GM18870 (cell line): ENCODE data around the gene CEP104.

ENCODE experiments used
- ATAC-seq: cut with Tn5 transposase; IDR thresholded peaks from one replicate; pipeline ENCODE4 v1.9.1; 2021; ENCODE audit warnings: moderate library complexity; ENCODE audit not compliant: unreplicated experiment

Gene CEP104

GRCh38 chr1:3869751-3870301 lies 12.8 kb upstream of the CEP104 start:
- no peak for ATAC-seq

DNA sequence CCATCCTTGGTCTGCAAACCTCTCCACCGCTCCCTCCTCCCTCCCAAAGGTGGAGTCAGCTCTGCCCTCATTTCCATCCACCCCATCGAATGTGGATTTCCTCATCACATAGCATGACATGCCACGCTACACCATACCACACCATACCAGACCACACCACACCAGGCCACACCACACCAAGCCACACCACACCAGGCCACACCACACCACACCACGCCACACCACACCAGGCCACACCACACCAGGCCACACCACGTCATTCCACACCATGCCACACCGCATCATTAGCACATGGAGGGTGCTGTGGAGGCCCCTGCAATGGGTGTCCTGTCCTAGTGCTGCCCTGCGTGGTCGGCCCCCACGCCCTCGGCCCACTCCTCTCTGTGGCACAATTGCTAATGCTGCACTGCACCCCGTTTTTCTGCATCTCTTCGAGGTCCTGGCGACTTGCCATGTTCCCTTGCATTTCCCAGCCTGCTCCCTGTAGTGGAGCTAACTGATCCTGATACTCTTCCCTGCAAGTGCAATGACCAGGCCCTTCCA lies 11.5 kb upstream of the CEP104 start:
- ATAC-seq: no peak

GRCh38 chr1:3865606-3866160 lies 8.7 kb upstream of the CEP104 start:
- no peak for ATAC-seq

- no peak for ATAC-seq
These were observed 7.9 kb upstream of the CEP104 start for GRCh38 chr1:3864884-3865283.

- no peak for ATAC-seq
These were observed 6.4 kb upstream of the CEP104 start for GRCh38 chr1:3863231-3863935.

GRCh38 chr1:3858231-3858981 lies 1.4 kb upstream of the CEP104 start:
- ATAC-seq: no peak

DNA sequence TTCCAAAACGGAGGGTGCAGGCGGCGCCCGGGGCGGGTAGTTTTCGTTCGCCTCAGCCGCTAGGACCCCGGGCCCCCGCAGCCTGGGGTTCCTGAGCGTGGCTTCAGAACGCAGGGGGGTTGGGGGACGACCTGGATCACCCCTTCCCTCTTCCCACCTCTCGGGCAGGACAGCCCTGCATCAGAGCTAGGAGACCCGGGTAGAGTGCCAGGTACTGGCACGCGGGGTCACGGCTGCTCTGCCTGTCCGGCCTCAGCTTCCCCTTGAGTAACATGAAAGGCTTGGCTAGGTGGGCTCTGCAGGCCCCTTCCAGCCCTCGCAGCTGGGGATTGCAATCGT lies 749 bp upstream of the CEP104 start:
- no peak for ATAC-seq

GRCh38 chr1:3852711-3853485 lies 4.1 kb downstream of the CEP104 start:
- no peak for ATAC-seq

DNA sequence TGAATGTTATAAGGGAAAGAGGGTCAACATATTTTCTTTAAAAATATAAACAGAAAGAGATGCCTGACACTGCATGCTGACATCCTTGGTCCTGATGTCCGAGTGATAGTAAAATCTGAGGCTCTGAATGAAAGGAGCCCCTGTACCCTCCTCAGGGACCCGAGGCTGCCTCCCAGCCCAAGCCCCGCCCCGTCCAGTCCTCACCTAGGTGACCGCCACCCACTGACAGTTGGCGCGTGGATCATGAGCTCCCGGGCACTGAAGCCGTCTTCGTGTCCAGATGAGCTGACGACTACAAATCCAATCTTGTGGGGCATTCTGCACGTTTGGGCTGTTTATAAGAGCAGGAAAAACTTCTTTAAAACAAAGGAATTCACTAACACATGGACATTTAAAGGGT lies 4.9 kb downstream of the CEP104 start:
- ATAC-seq: no peak

DNA sequence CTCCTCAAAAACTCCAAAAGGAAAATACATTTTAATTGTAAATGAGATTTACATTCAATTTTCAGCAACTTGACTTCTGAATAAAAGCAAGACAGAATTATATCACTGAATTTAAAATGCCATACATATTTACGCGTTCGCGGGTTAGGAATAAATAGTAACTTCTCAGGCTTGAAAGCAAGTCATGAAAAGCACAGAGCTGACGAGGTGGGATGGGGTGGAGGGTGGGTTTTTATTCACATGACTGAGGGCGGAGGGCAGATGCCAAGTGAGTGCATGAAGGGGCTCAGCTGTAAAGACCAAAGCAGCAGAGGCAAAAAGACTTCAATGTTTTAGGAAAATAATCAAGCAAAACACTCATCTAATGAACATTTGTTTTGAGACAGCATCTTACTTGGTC lies 5.7 kb downstream of the CEP104 start:
- no peak for ATAC-seq

- no peak for ATAC-seq
These were observed 6.2 kb downstream of the CEP104 start for GRCh38 chr1:3850857-3851256.

- ATAC-seq: no peak
These were observed 9.9 kb downstream of the CEP104 start for GRCh38 chr1:3847081-3847480.

DNA sequence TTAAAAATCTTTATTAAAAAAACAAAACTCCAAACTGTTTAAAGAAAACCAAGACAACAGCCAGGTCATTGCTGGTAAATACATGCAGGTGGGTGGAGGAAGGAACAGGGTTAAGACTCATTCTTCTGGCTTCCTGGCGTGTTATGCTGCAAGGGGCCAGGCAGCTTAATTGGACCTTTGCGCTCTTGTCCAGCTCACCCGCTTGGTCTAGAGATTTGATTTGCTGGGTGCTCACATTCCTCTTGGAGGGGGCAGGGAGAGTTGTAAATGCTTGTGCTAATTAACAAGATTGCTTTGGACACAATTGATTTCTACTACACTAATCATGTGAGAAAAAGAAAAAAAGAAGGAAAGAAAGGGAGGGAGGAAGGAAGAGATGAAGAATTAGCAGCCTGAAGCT lies 10.5 kb downstream of the CEP104 start:
- no peak for ATAC-seq

DNA sequence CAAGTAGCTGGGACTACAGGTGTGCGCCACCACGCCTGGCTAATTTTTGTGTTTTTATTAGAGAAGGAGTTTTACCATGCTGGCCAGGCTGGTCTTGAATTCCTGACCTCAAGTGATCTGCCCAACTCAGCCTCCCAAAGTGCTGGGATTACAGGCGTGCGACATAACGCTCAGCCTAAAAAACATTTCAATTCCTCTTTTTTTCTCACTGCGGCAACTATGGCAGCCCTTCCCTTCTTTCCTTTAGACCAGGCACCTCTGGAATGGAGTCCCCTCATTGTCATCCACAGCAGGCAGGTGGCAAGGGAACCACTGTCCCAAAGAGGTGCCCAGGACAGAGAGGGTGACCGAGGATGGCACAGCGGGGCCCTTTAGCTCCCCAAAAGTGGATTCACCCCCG lies 14.1 kb downstream of the CEP104 start:
- ATAC-seq: no peak

DNA sequence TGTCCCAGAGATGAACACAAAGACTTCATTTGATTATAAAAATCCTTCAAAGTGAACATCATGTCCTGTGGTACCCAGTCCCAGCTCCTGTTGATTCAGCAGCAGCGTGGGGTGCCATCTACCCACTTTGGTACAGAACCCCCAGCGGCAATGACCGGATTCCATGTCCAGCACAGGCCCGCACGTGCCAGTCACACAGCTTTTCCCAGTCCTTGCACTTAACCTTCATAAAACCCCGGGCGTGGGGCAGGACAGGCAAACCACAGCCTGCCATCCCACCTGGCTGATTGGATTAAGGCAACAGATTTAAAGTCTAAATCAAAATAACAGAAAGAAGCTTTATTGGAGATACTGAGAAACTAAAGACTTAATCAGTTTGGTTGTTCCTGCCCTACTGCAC lies 15.5 kb downstream of the CEP104 start:
- no peak for ATAC-seq

- no peak for ATAC-seq
These were observed 18.2 kb downstream of the CEP104 start for GRCh38 chr1:3838788-3839187.

GRCh38 chr1:3837685-3838084 lies 19.3 kb downstream of the CEP104 start:
- no peak for ATAC-seq

DNA sequence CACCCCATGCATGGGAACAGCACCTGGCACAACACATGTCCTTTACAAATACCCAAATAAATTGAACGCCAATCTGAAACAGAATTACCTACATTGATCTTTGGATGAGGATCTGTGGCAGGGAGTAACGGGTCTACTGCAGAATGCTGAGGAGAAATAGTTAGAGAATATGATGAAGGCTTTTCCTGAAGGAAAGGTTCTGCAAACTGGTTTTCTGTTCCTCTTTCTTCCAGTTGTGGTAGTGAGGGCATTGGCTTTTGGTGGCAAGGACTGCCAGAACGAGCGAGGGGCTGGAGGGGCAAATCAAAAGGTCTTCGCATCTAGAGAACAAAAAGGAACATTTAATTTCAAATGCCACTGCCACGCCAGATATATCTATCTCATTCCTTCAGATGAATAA lies 19.8 kb downstream of the CEP104 start:
- no peak for ATAC-seq

DNA sequence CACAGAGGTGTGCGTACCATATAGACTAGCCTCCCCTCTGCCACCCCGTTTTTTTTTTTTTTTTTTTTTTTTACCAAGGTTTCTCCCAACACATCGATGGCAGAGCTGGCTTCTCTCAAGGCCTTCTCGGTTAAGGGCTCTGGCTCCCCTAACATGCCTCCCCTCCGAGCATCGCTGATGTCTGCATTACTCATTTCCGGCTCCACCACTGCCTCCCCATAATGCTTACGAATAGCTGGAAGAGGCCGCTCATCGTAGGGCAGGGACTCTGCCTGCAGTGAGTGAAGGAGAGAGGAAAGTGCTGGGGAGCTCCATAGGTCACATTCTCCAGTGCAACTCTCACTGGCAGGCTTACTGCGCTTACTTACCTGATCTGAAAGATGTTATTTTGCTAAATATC lies 20.6 kb downstream of the CEP104 start:
- ATAC-seq: no peak

DNA sequence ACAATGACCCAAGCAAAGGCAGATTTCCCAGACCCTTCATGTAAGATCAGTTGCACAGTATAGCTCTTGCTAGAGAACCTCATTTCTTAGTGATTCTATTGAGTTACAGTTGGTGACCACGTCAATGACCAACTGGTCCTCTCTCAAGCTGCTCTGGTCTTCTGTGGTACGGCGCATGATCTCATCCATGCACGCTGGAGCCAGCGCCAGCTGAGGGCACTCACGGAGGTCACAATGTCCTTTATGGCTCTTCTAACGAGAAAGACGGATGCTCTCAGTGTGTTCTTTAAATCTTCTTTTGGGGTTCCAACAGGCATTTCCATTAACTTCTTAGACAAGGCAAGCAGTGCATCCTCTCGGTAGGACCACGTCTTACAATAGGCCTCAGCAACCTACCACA lies 22.3 kb downstream of the CEP104 start:
- ATAC-seq: no peak

GRCh38 chr1:3831689-3832088 lies 25.3 kb downstream of the CEP104 start:
- no peak for ATAC-seq
